Measurements from ENCODE around the gene NT5C1A. TPM values are rescaled to one million over a fixed set of nuclear protein-coding genes. Genes with fewer than 3 reads are reported as not detected.

Gene NT5C1A
- total RNA-seq, 1 experiment from 2014 or later = not detected

- TF ChIP-seq CTCF (conservative IDR thresholded peaks at IDR 0.05; ENCODE audit: low read depth, low read length) = peak; percentile 82
- TF ChIP-seq EZH2 (IDR thresholded peaks at IDR 0.05; ENCODE audit: low read length, unreplicated experiment) = no peak
- H3K9ac ChIP-seq (ENCODE audit: low read length) = no peak overlapping the region
- H3K27ac ChIP-seq (ENCODE audit: low read length) = no peak overlapping the region
- H3K4me2 ChIP-seq (ENCODE audit: low read length) = no peak overlapping the region
- ChIA-PET CTCF (no interaction called here), POLR2A (ENCODE audit: unreplicated experiment) (no interaction called here)
- H3K36me3 ChIP-seq (ENCODE audit: low read depth, low read length) = no peaks in the 10 kb centered on the region
- H3K27me3 ChIP-seq (ENCODE audit: low read length) = no peaks in the 10 kb centered on the region
- no peaks in the 10 kb centered on the region for H3K9me3 ChIP-seq (ENCODE audit: low read length)
- BruUV-seq (replicated peaks) = no TSS peak
- peak; percentile 31; the same call in 1 of the 2 replicates for ATAC-seq
- no peaks in the 10 kb centered on the region for H3K79me2 ChIP-seq (ENCODE audit: low read length)
- intact Hi-C loops (cut with micrococcal nuclease) = no loop called here
- H3F3A ChIP-seq (ENCODE audit: low read length, unreplicated experiment) = no peaks in the 10 kb centered on the region
- H2AFZ ChIP-seq (ENCODE audit: low read length) = no peak overlapping the region
- peak; percentile 34 for DNase-seq
- H3K9me2 ChIP-seq (replicated peaks; ENCODE audit: low read length) = no peaks in the 10 kb centered on the region
- H3K4me3 ChIP-seq (ENCODE audit: low read length) = no peak overlapping the region
- H3K4me1 ChIP-seq (ENCODE audit: insufficient read depth, low read length) = peaks cover 6% of the 10 kb centered on the region; the same call in 1 of the 2 replicates
- H4K20me1 ChIP-seq (ENCODE audit: low read length) = no peaks in the 10 kb centered on the region
Measured at GRCh38 chr1:39609618-39610331, 62.1 kb downstream of the NT5C1A start.

Other genes starting within 250 kb of the NT5C1A start
- 0.11 TPM in 1 of 2 replicates, not detected in the other for gene BMP8A, start 180.5 kb downstream of the NT5C1A start, total RNA-seq (2014; rRNA removed)
- gene PABPC4, start 95.3 kb downstream of the NT5C1A start, total RNA-seq (2014; rRNA removed) = 136 and 187 TPM in 2 replicates
- gene HEYL, start 32.5 kb downstream of the NT5C1A start, total RNA-seq (2014; rRNA removed) = 0.12 TPM in 1 of 2 replicates, not detected in the other
- 0.04 and 0.12 TPM in 2 replicates for gene HPCAL4, start 19.3 kb upstream of the NT5C1A start, total RNA-seq (2014; rRNA removed)
- gene PPIE, start 66.8 kb upstream of the NT5C1A start, total RNA-seq (2014; rRNA removed) = 45.1 and 53.6 TPM in 2 replicates
- gene OXCT2, start 99.2 kb upstream of the NT5C1A start, total RNA-seq (2014; rRNA removed) = 0.98 and 3.9 TPM in 2 replicates
- gene BMP8B, start 116.8 kb upstream of the NT5C1A start, total RNA-seq (2014; rRNA removed) = 3.3 and 4.7 TPM in 2 replicates
- 31.0 and 35.6 TPM in 2 replicates for gene TRIT1, start 211.4 kb upstream of the NT5C1A start, total RNA-seq (2014; rRNA removed)
- 4.0 and 6.6 TPM in 2 replicates for gene MYCL, start 229.8 kb upstream of the NT5C1A start, total RNA-seq (2014; rRNA removed)